NCI-H1048 (cell line): ENCODE data around the gene ABHD14A.

Experiments
- DNase-seq: peaks from one replicate; lab custom pipeline; 2025; lab: John Stamatoyannopoulos, UW

The ABHD14A gene

GRCh38 chr3:51997172-51997571 is 22.3 kb downstream of the ABHD14A start:
- no peak for DNase-seq

- DNase-seq, result no peak
These were observed 23.2 kb downstream of the ABHD14A start for GRCh38 chr3:51997935-51998596.

- DNase-seq, result no peak
These were observed 23.9 kb downstream of the ABHD14A start for GRCh38 chr3:51998774-51999173.

GRCh38 chr3:51999846-52000245 is 25.0 kb downstream of the ABHD14A start:
- no peak for DNase-seq

GRCh38 chr3:52001443-52001974 is 26.6 kb downstream of the ABHD14A start:
- peak; percentile 42 for DNase-seq

- DNase-seq, result no peak
These were observed 27.9 kb downstream of the ABHD14A start for GRCh38 chr3:52002748-52003147.

GRCh38 chr3:52004163-52004787 is 29.4 kb downstream of the ABHD14A start:
- no peak for DNase-seq

GRCh38 chr3:52004906-52005395 is 30.1 kb downstream of the ABHD14A start:
- DNase-seq, result no peak

- DNase-seq, result no peak
These were observed 30.7 kb downstream of the ABHD14A start for GRCh38 chr3:52005571-52005986.

GRCh38 chr3:52006017-52006819 is 31.4 kb downstream of the ABHD14A start:
- no peak for DNase-seq

GRCh38 chr3:52006820-52007133 is 31.9 kb downstream of the ABHD14A start:
- no peak for DNase-seq

- DNase-seq, result no peak
These were observed 32.4 kb downstream of the ABHD14A start for GRCh38 chr3:52007291-52007690.

- DNase-seq, result no peak
These were observed 35.6 kb downstream of the ABHD14A start for GRCh38 chr3:52010431-52010830.

GRCh38 chr3:52012699-52013098 is 37.8 kb downstream of the ABHD14A start:
- no peak for DNase-seq

GRCh38 chr3:52013802-52014598 is 39.1 kb downstream of the ABHD14A start:
- no peak for DNase-seq

- DNase-seq, result no peak
These were observed 39.7 kb downstream of the ABHD14A start for GRCh38 chr3:52014613-52015012.

- DNase-seq, result no peak
These were observed 40.8 kb downstream of the ABHD14A start for GRCh38 chr3:52015438-52016228.

- no peak for DNase-seq
These were observed 42.7 kb downstream of the ABHD14A start for GRCh38 chr3:52017586-52017985.

- DNase-seq, result no peak
These were observed 43.6 kb downstream of the ABHD14A start for GRCh38 chr3:52018319-52019000.

GRCh38 chr3:52019352-52020080 is 44.7 kb downstream of the ABHD14A start:
- no peak for DNase-seq
